Peyer's patch (tissue), 4 donors: ENCODE results near the gene PRKD1.

ENCODE experiments used
- POLR2A ChIP-seq, 2 donors: fragments of 450-650 bp; IDR thresholded peaks; one replicate each; pipeline ENCODE4 v1.5.1; 2017; ENCODE audit warnings: antibody characterized with exemption in 2 of 2, mild to moderate bottlenecking in 2 of 2, moderate library complexity in 2 of 2
- TF ChIP-seq, protein P1 (sequence below), 6 experiments: fragments of 450-650 bp in 4 of 6; fragments of 200-600 bp in 2 of 6; sonication (generic) in 1 of 6; IDR thresholded peaks; one replicate each; pipeline ENCODE4 v1.5.1; 2017 to 2019; ENCODE audit warnings: antibody characterized with exemption in 6 of 6, mild to moderate bottlenecking in 3 of 6, moderate library complexity in 1 of 6

DNA sequence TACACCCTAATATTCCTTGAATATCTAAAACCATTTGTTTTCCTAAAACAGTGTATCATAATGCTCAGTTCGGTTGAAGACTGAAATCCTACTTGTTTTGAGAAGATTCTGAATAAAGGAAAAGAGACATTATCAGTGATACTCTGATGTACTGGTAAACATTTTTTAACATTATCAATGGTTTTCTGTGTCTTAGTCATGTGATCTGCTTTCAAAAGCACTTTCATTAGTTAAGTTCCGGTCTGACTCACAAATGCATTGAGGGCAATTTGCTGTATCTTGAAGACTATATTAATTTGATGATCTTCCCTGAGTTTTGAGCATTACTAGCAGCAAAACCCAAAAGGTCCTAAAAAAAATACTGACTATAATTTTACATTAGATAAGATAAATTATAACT is 145.6 kb downstream of the PRKD1 start:
- TF ChIP-seq, protein P1, sequence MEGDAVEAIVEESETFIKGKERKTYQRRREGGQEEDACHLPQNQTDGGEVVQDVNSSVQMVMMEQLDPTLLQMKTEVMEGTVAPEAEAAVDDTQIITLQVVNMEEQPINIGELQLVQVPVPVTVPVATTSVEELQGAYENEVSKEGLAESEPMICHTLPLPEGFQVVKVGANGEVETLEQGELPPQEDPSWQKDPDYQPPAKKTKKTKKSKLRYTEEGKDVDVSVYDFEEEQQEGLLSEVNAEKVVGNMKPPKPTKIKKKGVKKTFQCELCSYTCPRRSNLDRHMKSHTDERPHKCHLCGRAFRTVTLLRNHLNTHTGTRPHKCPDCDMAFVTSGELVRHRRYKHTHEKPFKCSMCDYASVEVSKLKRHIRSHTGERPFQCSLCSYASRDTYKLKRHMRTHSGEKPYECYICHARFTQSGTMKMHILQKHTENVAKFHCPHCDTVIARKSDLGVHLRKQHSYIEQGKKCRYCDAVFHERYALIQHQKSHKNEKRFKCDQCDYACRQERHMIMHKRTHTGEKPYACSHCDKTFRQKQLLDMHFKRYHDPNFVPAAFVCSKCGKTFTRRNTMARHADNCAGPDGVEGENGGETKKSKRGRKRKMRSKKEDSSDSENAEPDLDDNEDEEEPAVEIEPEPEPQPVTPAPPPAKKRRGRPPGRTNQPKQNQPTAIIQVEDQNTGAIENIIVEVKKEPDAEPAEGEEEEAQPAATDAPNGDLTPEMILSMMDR (IDR thresholded peaks at IDR 0.05) = no peak
- TF ChIP-seq POLR2A (IDR thresholded peaks at IDR 0.05) = no peak
